Measurements from ENCODE around the gene PNMA6A. TPM values are rescaled to one million over a fixed set of nuclear protein-coding genes. Genes with fewer than 3 reads are reported as not detected.

The PNMA6A gene
- total RNA-seq, 2 donors from 2014 or later: 5.2 to 7.6 TPM

DNA sequence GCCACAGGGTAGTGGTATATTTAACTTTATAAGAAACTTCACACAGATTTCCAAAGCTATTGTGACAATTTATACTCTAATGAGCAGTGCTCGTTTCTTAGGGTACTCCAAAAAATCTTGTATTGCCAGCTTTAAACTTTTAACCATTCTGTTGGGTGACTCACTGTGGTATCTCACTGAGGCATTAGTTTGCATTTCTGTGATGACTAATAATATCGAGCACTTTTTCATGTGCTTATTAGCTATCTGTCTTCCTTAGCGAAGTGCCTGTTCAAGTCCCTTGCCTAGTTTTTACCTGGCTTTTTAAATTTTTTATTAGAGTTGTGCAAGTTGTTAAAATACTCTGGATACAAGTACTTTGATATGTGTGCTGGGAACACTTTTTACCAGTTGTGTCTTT, 10.5 kb upstream of the PNMA6A start:
- H3K9ac ChIP-seq (ENCODE audit: extremely low read depth, low read length, poor library complexity, severe bottlenecking): no peak overlapping the region
- no peak for DNase-seq
- H3K4me3 ChIP-seq (ENCODE audit: low read length): no peak overlapping the region
- H3K27ac ChIP-seq (ENCODE audit: low read depth, low read length): no peak overlapping the region
- H3K27me3 ChIP-seq (ENCODE audit: control insufficient read depth, insufficient read depth, low read length, poor library complexity, severe bottlenecking): peaks cover 10% of the 10 kb centered on the region
- H3K27me3 Mint-ChIP-seq (ENCODE audit: insufficient read depth): peaks cover 20% of the 10 kb centered on the region
- H3K9me3 Mint-ChIP-seq: peaks cover 43% of the 10 kb centered on the region
- no peaks in the 10 kb centered on the region for H3K36me3 ChIP-seq (ENCODE audit: control insufficient read depth, insufficient read depth, low read length)
- peaks cover 6% of the 10 kb centered on the region for H3K4me1 Mint-ChIP-seq
- H3K36me3 Mint-ChIP-seq (ENCODE audit: low read depth): no peaks in the 10 kb centered on the region
- H3K4me3 Mint-ChIP-seq: no peak overlapping the region
- H3K4me1 ChIP-seq (ENCODE audit: control insufficient read depth, insufficient read depth, low read length): no peaks in the 10 kb centered on the region
- WGBS, 2 experiments (ENCODE audit: insufficient coverage in 1 of 2, insufficient read length in 1 of 2): 50 to 52% methylated on average over 2 to 3 of the region's 3 CpGs
- no peak overlapping the region for H3K27ac Mint-ChIP-seq
- no peaks in the 10 kb centered on the region for H3K9me3 ChIP-seq (ENCODE audit: control insufficient read depth, low read length)
- TF ChIP-seq, protein P1, sequence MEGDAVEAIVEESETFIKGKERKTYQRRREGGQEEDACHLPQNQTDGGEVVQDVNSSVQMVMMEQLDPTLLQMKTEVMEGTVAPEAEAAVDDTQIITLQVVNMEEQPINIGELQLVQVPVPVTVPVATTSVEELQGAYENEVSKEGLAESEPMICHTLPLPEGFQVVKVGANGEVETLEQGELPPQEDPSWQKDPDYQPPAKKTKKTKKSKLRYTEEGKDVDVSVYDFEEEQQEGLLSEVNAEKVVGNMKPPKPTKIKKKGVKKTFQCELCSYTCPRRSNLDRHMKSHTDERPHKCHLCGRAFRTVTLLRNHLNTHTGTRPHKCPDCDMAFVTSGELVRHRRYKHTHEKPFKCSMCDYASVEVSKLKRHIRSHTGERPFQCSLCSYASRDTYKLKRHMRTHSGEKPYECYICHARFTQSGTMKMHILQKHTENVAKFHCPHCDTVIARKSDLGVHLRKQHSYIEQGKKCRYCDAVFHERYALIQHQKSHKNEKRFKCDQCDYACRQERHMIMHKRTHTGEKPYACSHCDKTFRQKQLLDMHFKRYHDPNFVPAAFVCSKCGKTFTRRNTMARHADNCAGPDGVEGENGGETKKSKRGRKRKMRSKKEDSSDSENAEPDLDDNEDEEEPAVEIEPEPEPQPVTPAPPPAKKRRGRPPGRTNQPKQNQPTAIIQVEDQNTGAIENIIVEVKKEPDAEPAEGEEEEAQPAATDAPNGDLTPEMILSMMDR (conservative IDR thresholded peaks at IDR 0.05): no peak

DNA sequence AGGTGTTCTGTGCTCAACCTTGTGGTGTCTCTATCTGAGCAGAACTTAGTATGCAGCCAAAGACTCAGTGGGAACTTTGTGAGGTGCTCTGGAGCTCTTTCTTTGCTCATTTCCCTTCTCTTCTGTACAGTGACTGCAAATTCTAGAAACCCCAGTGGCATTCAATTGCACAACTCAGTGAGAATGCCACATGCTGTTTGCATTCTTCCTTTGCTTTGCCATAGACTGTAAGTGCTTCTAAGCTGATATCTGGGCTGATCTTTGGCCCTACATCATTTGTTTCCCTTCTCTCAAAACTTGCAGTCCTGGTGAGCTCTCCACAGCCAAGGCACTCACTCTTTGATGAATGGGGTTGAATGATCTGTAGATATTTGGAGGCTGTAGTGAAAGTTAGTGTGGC, 8.9 kb upstream of the PNMA6A start:
- peaks cover 8% of the 10 kb centered on the region for H3K27me3 Mint-ChIP-seq (ENCODE audit: insufficient read depth)
- H3K4me1 Mint-ChIP-seq: peaks cover 4% of the 10 kb centered on the region
- no peaks in the 10 kb centered on the region for H3K36me3 Mint-ChIP-seq (ENCODE audit: low read depth)
- TF ChIP-seq, protein P1 (conservative IDR thresholded peaks at IDR 0.05): no peak
- H3K27ac Mint-ChIP-seq: no peak overlapping the region
- no peak overlapping the region for H3K9ac ChIP-seq (ENCODE audit: extremely low read depth, low read length, poor library complexity, severe bottlenecking)
- no peak overlapping the region for H3K4me3 ChIP-seq (ENCODE audit: low read length)
- H3K27me3 ChIP-seq (ENCODE audit: control insufficient read depth, insufficient read depth, low read length, poor library complexity, severe bottlenecking): no peaks in the 10 kb centered on the region
- peaks cover 30% of the 10 kb centered on the region for H3K9me3 Mint-ChIP-seq
- H3K4me3 Mint-ChIP-seq: no peak overlapping the region
- H3K27ac ChIP-seq (ENCODE audit: low read depth, low read length): no peak overlapping the region
- H3K9me3 ChIP-seq (ENCODE audit: control insufficient read depth, low read length): no peaks in the 10 kb centered on the region
- H3K4me1 ChIP-seq (ENCODE audit: control insufficient read depth, insufficient read depth, low read length): no peaks in the 10 kb centered on the region
- DNase-seq: no peak
- H3K36me3 ChIP-seq (ENCODE audit: control insufficient read depth, insufficient read depth, low read length): no peaks in the 10 kb centered on the region

DNA sequence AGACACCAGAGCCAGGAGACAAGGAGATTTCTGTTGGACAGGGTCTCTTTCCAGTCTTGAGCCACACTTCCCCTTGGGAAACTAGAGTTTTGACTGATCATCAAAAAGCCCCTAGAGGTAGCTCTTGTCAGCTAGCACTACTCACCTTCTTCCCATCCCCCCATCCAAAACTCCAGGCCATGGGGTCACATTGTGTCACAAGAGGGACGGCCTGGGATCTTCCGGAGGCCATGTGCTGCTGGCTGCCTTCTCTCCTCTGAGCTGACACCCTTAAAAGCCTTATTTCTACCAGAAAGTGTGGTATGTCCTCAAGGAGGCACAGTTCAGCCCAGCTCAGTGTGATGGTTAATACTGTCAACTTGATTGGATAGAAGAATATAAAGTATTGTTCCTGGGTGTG, 8.2 kb upstream of the PNMA6A start:
- Mint-ChIP-seq H3K36me3 (ENCODE audit: low read depth) (no peaks in the 10 kb centered on the region), H3K4me3 (no peak overlapping the region), H3K27me3 (ENCODE audit: insufficient read depth) (peaks cover 8% of the 10 kb centered on the region), H3K27ac (no peak overlapping the region), H3K4me1 (peaks cover 4% of the 10 kb centered on the region), H3K9me3 (peaks cover 28% of the 10 kb centered on the region)
- Histone ChIP-seq H3K27me3 (ENCODE audit: control insufficient read depth, insufficient read depth, low read length, poor library complexity, severe bottlenecking) (no peaks in the 10 kb centered on the region), H3K36me3 (ENCODE audit: control insufficient read depth, insufficient read depth, low read length) (no peaks in the 10 kb centered on the region), H3K27ac (ENCODE audit: low read depth, low read length) (no peak overlapping the region), H3K4me3 (ENCODE audit: low read length) (no peak overlapping the region), H3K9ac (ENCODE audit: extremely low read depth, low read length, poor library complexity, severe bottlenecking) (no peak overlapping the region), H3K9me3 (ENCODE audit: control insufficient read depth, low read length) (no peaks in the 10 kb centered on the region), H3K4me1 (ENCODE audit: control insufficient read depth, insufficient read depth, low read length) (no peaks in the 10 kb centered on the region)
- WGBS, 2 experiments (ENCODE audit: insufficient coverage in 1 of 2, insufficient read length in 1 of 2): 83 to 89% methylated on average over 1 to 2 of the region's 2 CpGs
- TF ChIP-seq, protein P1 (conservative IDR thresholded peaks at IDR 0.05): no peak
- no peak for DNase-seq

Measured in endodermal cell (in vitro differentiated cells).